Osteocyte (in vitro differentiated cells): ENCODE data around the gene IL11RA. TPM values are rescaled to one million over a fixed set of nuclear protein-coding genes. Genes with fewer than 3 reads are reported as not detected.

Experiments
- DNase-seq: peaks from one replicate; pipeline ENCODE4 v3.0.0; 2021; ENCODE audit warnings: mixed read lengths; ENCODE audit not compliant: unreplicated experiment; ENCODE audit errors: extremely low spot score
- H3K27ac Mint-ChIP-seq: one replicate; pipeline ENCODE4 v1.8.0; 2021; ENCODE audit warnings: mild to moderate bottlenecking, mixed read lengths; ENCODE audit not compliant: unreplicated experiment
- H3K27me3 Mint-ChIP-seq: one replicate; pipeline ENCODE4 v1.8.0; 2021; ENCODE audit warnings: mixed read lengths; ENCODE audit not compliant: unreplicated experiment
- H3K36me3 Mint-ChIP-seq: one replicate; pipeline ENCODE4 v1.8.0; 2021; ENCODE audit warnings: mixed read lengths; ENCODE audit not compliant: unreplicated experiment
- H3K4me1 Mint-ChIP-seq: one replicate; pipeline ENCODE4 v1.8.0; 2021; ENCODE audit warnings: mixed read lengths; ENCODE audit not compliant: unreplicated experiment
- H3K4me3 Mint-ChIP-seq: one replicate; pipeline ENCODE4 v1.8.0; 2021; ENCODE audit warnings: mild to moderate bottlenecking, moderate library complexity, mixed read lengths; ENCODE audit not compliant: unreplicated experiment
- H3K9me3 Mint-ChIP-seq: one replicate; pipeline ENCODE4 v1.8.0; 2021; ENCODE audit warnings: mixed read lengths; ENCODE audit not compliant: unreplicated experiment
- total RNA-seq: library from RNA; stranded (reverse); gene quantifications from 2 replicates; pipeline ENCODE4 v1.2.1, GENCODE V29; 2021
- TF ChIP-seq, protein P1 (sequence below): fragments of 200-600 bp; sonication (generic); IDR thresholded peaks from 2 replicates; pipeline ENCODE4 v1.5.0; 2021; ENCODE audit warnings: antibody characterized with exemption, mild to moderate bottlenecking, moderate library complexity

IL11RA gene
- total RNA-seq, 1 donor from 2014 or later, result 36.7 TPM

DNA sequence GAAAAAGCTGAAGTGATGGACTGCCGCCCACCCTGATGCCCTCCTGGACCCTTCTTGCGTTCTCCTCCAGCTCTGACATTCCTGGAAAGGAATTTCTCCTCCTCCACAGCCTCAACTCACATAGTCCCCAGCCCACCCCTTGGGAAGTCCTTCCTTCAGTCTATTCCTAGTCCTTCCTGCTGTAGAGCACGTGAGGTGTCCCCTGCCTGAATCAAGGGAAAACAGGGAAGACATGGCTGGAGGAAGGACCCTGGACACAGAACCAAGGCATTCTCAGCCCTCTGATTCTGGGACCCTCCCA, 26.8 kb upstream of the IL11RA start:
- Mint-ChIP-seq H3K36me3 (no peaks in the 10 kb centered on the region), H3K4me1 (peaks cover 17% of the 10 kb centered on the region), H3K27ac (no peak overlapping the region), H3K27me3 (peaks cover 46% of the 10 kb centered on the region), H3K4me3 (no peak overlapping the region), H3K9me3 (no peaks in the 10 kb centered on the region)
- no peak for DNase-seq
- TF ChIP-seq, protein P1, sequence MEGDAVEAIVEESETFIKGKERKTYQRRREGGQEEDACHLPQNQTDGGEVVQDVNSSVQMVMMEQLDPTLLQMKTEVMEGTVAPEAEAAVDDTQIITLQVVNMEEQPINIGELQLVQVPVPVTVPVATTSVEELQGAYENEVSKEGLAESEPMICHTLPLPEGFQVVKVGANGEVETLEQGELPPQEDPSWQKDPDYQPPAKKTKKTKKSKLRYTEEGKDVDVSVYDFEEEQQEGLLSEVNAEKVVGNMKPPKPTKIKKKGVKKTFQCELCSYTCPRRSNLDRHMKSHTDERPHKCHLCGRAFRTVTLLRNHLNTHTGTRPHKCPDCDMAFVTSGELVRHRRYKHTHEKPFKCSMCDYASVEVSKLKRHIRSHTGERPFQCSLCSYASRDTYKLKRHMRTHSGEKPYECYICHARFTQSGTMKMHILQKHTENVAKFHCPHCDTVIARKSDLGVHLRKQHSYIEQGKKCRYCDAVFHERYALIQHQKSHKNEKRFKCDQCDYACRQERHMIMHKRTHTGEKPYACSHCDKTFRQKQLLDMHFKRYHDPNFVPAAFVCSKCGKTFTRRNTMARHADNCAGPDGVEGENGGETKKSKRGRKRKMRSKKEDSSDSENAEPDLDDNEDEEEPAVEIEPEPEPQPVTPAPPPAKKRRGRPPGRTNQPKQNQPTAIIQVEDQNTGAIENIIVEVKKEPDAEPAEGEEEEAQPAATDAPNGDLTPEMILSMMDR, result no peak

DNA sequence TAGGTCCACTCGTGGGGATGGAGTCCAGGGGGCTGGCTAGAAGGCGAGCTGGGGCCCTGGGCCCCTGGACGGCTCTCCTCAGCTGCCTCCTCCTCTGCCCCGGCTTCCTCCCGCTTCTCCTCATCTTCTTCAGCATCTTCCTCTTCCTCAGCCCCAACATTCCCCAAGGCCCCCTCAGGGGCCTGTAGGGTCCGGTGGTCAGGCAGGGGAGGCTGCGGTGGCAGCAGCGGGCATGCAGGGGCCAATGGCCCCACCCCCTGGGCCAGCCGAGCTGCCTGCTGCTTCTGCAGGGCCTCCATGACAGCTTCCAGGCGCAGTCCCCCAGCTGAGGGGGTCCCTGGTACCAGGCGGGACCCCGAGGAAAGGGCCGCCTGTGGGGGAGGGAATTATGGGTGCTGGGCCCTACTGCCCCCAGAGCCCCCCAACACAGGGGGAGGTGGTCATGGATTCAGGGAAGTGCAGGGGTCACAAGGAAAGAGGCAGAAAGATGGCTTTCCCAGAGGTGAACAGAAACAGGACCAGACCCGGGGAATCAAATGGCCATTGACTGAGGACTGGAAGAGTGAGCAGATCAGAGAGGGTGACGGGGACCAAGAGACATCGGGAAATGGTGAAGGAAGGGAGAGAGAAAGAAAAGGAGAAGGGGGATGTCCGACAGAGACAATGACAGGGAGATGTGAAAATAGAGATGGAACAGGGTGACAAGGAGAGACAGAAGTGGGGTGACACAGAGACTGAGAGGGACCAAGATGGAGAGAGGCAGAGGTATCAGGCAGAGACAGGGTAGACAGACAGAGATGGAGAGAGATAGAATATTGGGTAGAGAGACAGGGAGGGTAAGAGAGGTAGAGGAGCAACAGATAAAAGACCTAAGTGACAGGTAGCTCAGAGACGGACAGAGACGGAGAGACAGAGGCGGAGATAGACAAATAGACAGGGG, 24.0 kb upstream of the IL11RA start:
- H3K27ac Mint-ChIP-seq, result no peak overlapping the region
- TF ChIP-seq, protein P1, result no peak
- DNase-seq, result no peak
- no peaks in the 10 kb centered on the region for H3K36me3 Mint-ChIP-seq
- peaks cover 12% of the 10 kb centered on the region for H3K4me1 Mint-ChIP-seq
- H3K27me3 Mint-ChIP-seq, result peaks cover 66% of the 10 kb centered on the region
- no peaks in the 10 kb centered on the region for H3K9me3 Mint-ChIP-seq
- H3K4me3 Mint-ChIP-seq, result peak overlapping the region; percentile 75

DNA sequence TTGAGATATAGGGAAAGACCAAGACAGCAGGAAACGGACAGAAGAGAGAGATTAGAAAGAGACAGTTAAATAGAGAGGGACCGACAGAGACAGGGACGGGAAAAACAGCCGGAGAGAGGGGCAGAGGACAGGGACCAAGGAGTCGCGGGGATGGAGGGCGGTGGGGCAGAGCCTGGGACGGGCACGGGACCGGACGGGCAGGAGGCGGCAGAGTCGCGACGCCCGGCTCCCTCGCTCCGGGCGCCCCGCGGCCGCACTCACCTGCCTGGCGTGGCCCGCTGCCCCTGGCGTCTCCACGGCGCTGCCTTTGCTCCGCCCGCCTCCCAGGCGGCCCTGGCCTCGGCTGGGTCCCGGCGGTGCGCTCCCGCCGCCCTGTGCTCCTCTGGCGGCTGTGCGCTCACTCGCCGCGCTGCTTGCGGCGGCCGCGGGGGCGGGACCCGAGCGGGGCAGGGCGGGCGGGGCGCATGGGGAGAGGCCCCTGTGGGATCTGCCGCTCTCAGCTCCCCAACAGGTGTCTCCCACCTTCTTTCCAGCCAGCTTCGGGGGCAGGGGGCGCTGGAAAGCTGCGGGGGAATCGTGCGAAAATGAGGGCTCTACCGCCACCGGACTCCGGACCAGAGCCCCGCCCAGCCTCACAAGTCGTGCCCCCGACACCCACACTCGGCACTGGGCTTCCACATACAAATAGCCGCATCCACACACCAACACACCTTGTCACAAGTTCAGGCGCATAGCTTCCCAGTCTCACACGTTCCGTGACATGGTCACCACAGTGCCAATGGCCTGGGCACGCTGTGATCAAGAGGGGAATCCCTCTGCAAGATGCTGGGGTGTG, 23.1 kb upstream of the IL11RA start, which contains the start of gene ARID3C:
Gene ARID3C (minus strand): TSS at position 411 of the 835 bp plus-strand sequence. CDS start 1,052 bp downstream, outside the sequence.
- TF ChIP-seq, protein P1, result no peak
- no peak within 1 kb of the TSS for H3K27ac Mint-ChIP-seq
- peaks cover 66% of the 10 kb centered on the region for H3K27me3 Mint-ChIP-seq

DNA sequence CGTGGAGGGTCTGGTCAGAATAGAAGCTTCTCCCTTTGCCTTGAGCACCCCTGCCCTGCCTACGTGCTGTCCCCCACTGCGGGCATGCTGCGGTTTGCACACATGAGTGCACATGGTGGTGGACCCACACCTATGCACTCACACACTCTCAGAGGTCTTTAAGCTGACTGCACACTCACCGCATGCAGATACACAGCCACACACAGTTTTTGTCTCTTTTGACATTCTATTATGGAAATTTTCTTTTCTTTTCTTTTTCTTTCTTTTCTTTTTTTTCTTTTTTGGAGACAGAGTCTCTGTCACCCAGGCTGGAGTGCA, 22.5 kb upstream of the IL11RA start:
- H3K27me3 Mint-ChIP-seq, result peaks cover 63% of the 10 kb centered on the region
- H3K27ac Mint-ChIP-seq, result no peak overlapping the region

More for the DNA sequence above, 23.1 kb upstream of the IL11RA start, which contains the start of gene ARID3C:
- no peaks in the 10 kb centered on the region for H3K36me3 Mint-ChIP-seq
- no peak for DNase-seq
- peak within 1 kb of the TSS; percentile 75 for H3K4me3 Mint-ChIP-seq
- H3K9me3 Mint-ChIP-seq, result no peaks in the 10 kb centered on the region
- H3K4me1 Mint-ChIP-seq, result peaks cover 12% of the 10 kb centered on the region

More for the DNA sequence above, 22.5 kb upstream of the IL11RA start:
- DNase-seq, result no peak
- Mint-ChIP-seq H3K36me3 (no peaks in the 10 kb centered on the region), H3K9me3 (no peaks in the 10 kb centered on the region), H3K4me3 (peak overlapping the region; percentile 66), H3K4me1 (peaks cover 12% of the 10 kb centered on the region)
- TF ChIP-seq, protein P1, result no peak
